HG03060 (cell line): ENCODE measurements around the gene SLC17A8.

Source experiments
- ATAC-seq: cut with Tn5 transposase; IDR thresholded peaks from one replicate; pipeline ENCODE4 v1.9.1; 2021; ENCODE audit warnings: low read depth, moderate number of reproducible peaks; ENCODE audit not compliant: unreplicated experiment

Gene SLC17A8

DNA sequence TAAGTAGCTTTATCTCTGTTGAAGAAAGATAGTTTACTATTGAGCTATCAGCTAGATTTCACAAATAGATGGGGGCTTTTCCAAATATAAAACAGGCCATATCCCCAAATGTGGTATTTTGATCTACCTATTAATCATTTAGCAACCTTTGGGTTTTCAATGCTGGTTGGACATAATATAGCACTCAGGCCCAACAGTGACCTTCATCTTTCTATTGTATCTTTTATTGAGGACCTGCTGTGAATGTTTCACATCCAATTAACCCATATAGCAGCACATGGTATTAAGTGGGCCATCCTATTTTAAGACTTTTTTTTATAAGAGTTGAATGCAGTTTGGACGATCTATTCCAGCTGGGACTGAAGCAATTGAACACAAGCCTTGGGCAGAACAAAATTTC, 106.8 kb downstream of the SLC17A8 start:
- ATAC-seq = no peak

GRCh38 chr12:100464529-100464928, 107.7 kb downstream of the SLC17A8 start:
- no peak for ATAC-seq

GRCh38 chr12:100468126-100468525, 111.3 kb downstream of the SLC17A8 start:
- ATAC-seq = no peak
